ENCODE measurements around the gene OR10X1. TPM values are rescaled to one million over a fixed set of nuclear protein-coding genes. Genes with fewer than 3 reads are reported as not detected.

The OR10X1 gene
- not detected for polyA plus RNA-seq (ENCODE audit: insufficient read length in 10 of 10)
- long read RNA-seq, donor 1 = 0 reads
- long read RNA-seq, donor 2 = 0 reads
- long read RNA-seq, donor 3 = 0 reads
- long read RNA-seq, donor 4 = 0 reads
- long read RNA-seq, donor 5 = 0 reads
- long read RNA-seq, donor 6 = 0 reads
- long read RNA-seq, donor 7 = 0 reads
- long read RNA-seq, donor 8 = 0 reads
- long read RNA-seq, donor 9 = 0 reads

GRCh38 chr1:158579733-158580132 is at the start of gene OR10X1:
Gene OR10X1, minus strand, starts transcription at chr1:158579899. Its CDS starts 0 bp downstream, at chr1:158579899.
- no peak for DNase-seq

- no peak for DNase-seq
Observed at GRCh38 chr1:158613764-158614163, 34.1 kb upstream of the OR10X1 start.

GRCh38 chr1:158611916-158612315 is 32.2 kb upstream of the OR10X1 start:
- DNase-seq = no peak

GRCh38 chr1:158607296-158607695 is 27.6 kb upstream of the OR10X1 start:
- DNase-seq = no peak

- no peak for DNase-seq
Observed at GRCh38 chr1:158604968-158605367, 25.3 kb upstream of the OR10X1 start, which contains the start of gene OR10Z1. Gene OR10Z1, plus strand, starts transcription at chr1:158605268. Its CDS starts 1,171 bp downstream, at chr1:158606439.

- DNase-seq = no peak
Observed at GRCh38 chr1:158600735-158601134, 21.0 kb upstream of the OR10X1 start.

GRCh38 chr1:158586942-158587341 is 7.2 kb upstream of the OR10X1 start:
- no peak for DNase-seq

- DNase-seq = no peak
Observed at GRCh38 chr1:158583962-158584361, 4.3 kb upstream of the OR10X1 start.

GRCh38 chr1:158577561-158577960 is 2.1 kb downstream of the OR10X1 start:
- DNase-seq = no peak

GRCh38 chr1:158572226-158572625 is 7.5 kb downstream of the OR10X1 start:
- DNase-seq = no peak

GRCh38 chr1:158570480-158570879 is 9.2 kb downstream of the OR10X1 start, which contains the start of gene OR6P1:
Gene OR6P1, minus strand, starts transcription at chr1:158570580. Its CDS starts 6,976 bp downstream, at chr1:158563604.
- no peak for DNase-seq

GRCh38 chr1:158564608-158565007 is 15.1 kb downstream of the OR10X1 start:
- no peak for DNase-seq

- no peak for DNase-seq
Observed at GRCh38 chr1:158563853-158564252, 15.8 kb downstream of the OR10X1 start.

- no peak for DNase-seq
Observed at GRCh38 chr1:158559696-158560095, 20.0 kb downstream of the OR10X1 start.

- DNase-seq = no peak
Observed at GRCh38 chr1:158554352-158554751, 25.3 kb downstream of the OR10X1 start, which contains the start of gene OR6Y1. Gene OR6Y1, minus strand, starts transcription at chr1:158554405. Its CDS starts 6,300 bp downstream, at chr1:158548105.

GRCh38 chr1:158552296-158552695 is 27.4 kb downstream of the OR10X1 start:
- no peak for DNase-seq

- DNase-seq = no peak
Observed at GRCh38 chr1:158547533-158547932, 32.2 kb downstream of the OR10X1 start.

- DNase-seq = no peak
Observed at GRCh38 chr1:158537609-158538008, 42.1 kb downstream of the OR10X1 start.

- no peak for DNase-seq
Observed at GRCh38 chr1:158534496-158534895, 45.2 kb downstream of the OR10X1 start.

Data from muscle of back (tissue), 13 donors.